ENCODE results near the gene GFM1. TPM values are rescaled to one million over a fixed set of nuclear protein-coding genes. Genes with fewer than 3 reads are reported as not detected.

The GFM1 gene
- total RNA-seq, 4 donors from 2014 or later = 52.6 to 84.4 (median 76.2) TPM

Other genes with a start within 250 kb of the GFM1 start
- gene MLF1, start 73.3 kb upstream of the GFM1 start, total RNA-seq = 10 to 100 TPM; 18.4 to 40.8 (median 24.0) TPM
- 1 to 10 TPM in 3 of 4 donors, under 1 TPM in 1; 0.42 to 5.5 (median 2.2) TPM for gene LXN, start 28.1 kb downstream of the GFM1 start, total RNA-seq
- gene RARRES1, start 87.9 kb downstream of the GFM1 start, total RNA-seq = 10 to 100 TPM in 1 of 4 donors, 1 to 10 TPM in 3; 1.4 to 27.6 (median 4.4) TPM
- 10 to 100 TPM; 18.6 to 33.5 (median 25.2) TPM for gene MFSD1, start 157.5 kb downstream of the GFM1 start, total RNA-seq

All from gastrocnemius medialis (tissue), 4 donors.